Upper lobe of right lung (tissue), 1 donor: Measurements from ENCODE around the gene PALB2. TPM values are rescaled to one million over a fixed set of nuclear protein-coding genes. Genes with fewer than 3 reads are reported as not detected.
A peak's percentile ranks its signal among the peaks of the same experiment; 100 is the strongest.

Experiments used
- ATAC-seq: fragments of 200-7000 bp; cut with Tn5 transposase; one replicate; pipeline ENCODE4 v1.9.1; 2020; ENCODE audit warnings: mild to moderate bottlenecking, moderate library complexity
- DNase-seq: peaks from one replicate; pipeline ENCODE4 v3.0.0-alpha.2; 2020
- H3K27ac ChIP-seq: fragments of 200-600 bp; one replicate; pipeline ENCODE4 v1.8.0; 2022
- H3K27me3 ChIP-seq: fragments of 200-600 bp; one replicate; pipeline ENCODE4 v1.8.0; 2022; ENCODE audit warnings: mild to moderate bottlenecking
- H3K36me3 ChIP-seq: fragments of 200-600 bp; one replicate; pipeline ENCODE4 v1.8.0; 2022
- H3K4me1 ChIP-seq: fragments of 200-600 bp; one replicate; pipeline ENCODE4 v1.8.0; 2022
- H3K4me3 ChIP-seq: fragments of 200-600 bp; one replicate; pipeline ENCODE4 v1.8.0; 2022; ENCODE audit warnings: mild to moderate bottlenecking
- H3K9me3 ChIP-seq: fragments of 200-600 bp; one replicate; pipeline ENCODE4 v1.8.0; 2022
- CTCF ChIP-seq: fragments of 200-600 bp; IDR thresholded peaks from one replicate; pipeline ENCODE4 v1.8.0; 2022; ENCODE audit warnings: antibody characterized with exemption
- intact Hi-C: fragments of 100-400 bp; cut with DNase I; formaldehyde crosslinking; loops from one replicate; pipeline ENCODE4 v1.11.0; 2022
- total RNA-seq: library from RNA; stranded (reverse); fragmentation: NEBNext Ultra II Directional; extraction: Animal tissue kit (Norgen Biotek cat#: 25700); gene quantifications from one replicate; pipeline ENCODE4 v1.2.1, GENCODE V29; 2021
- donor health status: DM: no; HTN: yes; CAD: no; lungs with severe emphysema.

The PALB2 gene
- total RNA-seq, 1 donor from 2014 or later: 11.7 TPM

GRCh38 chr16:23679986-23680336 lies 38.9 kb upstream of the PALB2 start:
- Histone ChIP-seq H3K27ac (no peak overlapping the region), H3K27me3 (no peaks in the 10 kb centered on the region), H3K4me3 (no peak overlapping the region), H3K36me3 (peaks cover 23% of the 10 kb centered on the region), H3K4me1 (peaks cover 7% of the 10 kb centered on the region), H3K9me3 (no peaks in the 10 kb centered on the region)
- intact Hi-C loops: no loop called here
- TF ChIP-seq CTCF: no peak
- ATAC-seq (no peak), DNase-seq (no peak)

- peaks cover 22% of the 10 kb centered on the region for H3K36me3 ChIP-seq
- no peak for TF ChIP-seq CTCF
- no peak overlapping the region for H3K27ac ChIP-seq
- no peaks in the 10 kb centered on the region for H3K27me3 ChIP-seq
- peaks cover 7% of the 10 kb centered on the region for H3K4me1 ChIP-seq
- intact Hi-C loops: no loop called here
- H3K9me3 ChIP-seq: no peaks in the 10 kb centered on the region
- peak; percentile 23 for ATAC-seq
- H3K4me3 ChIP-seq: peak overlapping the region; percentile 65
- DNase-seq: no peak
Observed at GRCh38 chr16:23679274-23679985, 38.3 kb upstream of the PALB2 start.

- no peak within 1 kb of the TSS for H3K27ac ChIP-seq
- peaks cover 14% of the 10 kb centered on the region for H3K36me3 ChIP-seq
- H3K4me3 ChIP-seq: peak within 1 kb of the TSS; percentile 65
- peak; percentile 94 for ATAC-seq
- intact Hi-C loops: no loop called here
- peaks cover 7% of the 10 kb centered on the region for H3K4me1 ChIP-seq
- no peaks in the 10 kb centered on the region for H3K9me3 ChIP-seq
- H3K27me3 ChIP-seq: no peaks in the 10 kb centered on the region
- TF ChIP-seq CTCF: peak; percentile 19
- peak; percentile 87 for DNase-seq
Observed at GRCh38 chr16:23678430-23679273, 37.5 kb upstream of the PALB2 start, which contains the start of gene PLK1. Gene PLK1, plus strand, starts transcription at chr16:23678889. Its CDS starts 44 bp downstream, at chr16:23678933.

GRCh38 chr16:23676924-23677480 lies 35.9 kb upstream of the PALB2 start:
- no peaks in the 10 kb centered on the region for H3K27me3 ChIP-seq
- intact Hi-C loops: no loop called here

More at GRCh38 chr16:23676924-23677480, 35.9 kb upstream of the PALB2 start:
- TF ChIP-seq CTCF: no peak
- DNase-seq: no peak
- peaks cover 7% of the 10 kb centered on the region for H3K4me1 ChIP-seq
- no peak overlapping the region for H3K27ac ChIP-seq
- no peaks in the 10 kb centered on the region for H3K9me3 ChIP-seq
- no peak overlapping the region for H3K4me3 ChIP-seq
- ATAC-seq: no peak
- H3K36me3 ChIP-seq: peaks cover 8% of the 10 kb centered on the region
